Activated CD4-positive, alpha-beta T cell treated with anti-CD3 and anti-CD28 coated beads, Interleukin-2, amount 50 U/mL, for 1 hour (primary cell): Measurements from ENCODE around the gene METTL23.
"Not testable (repeated sequence)": the region's sequence is repeated elsewhere in the genome, so short reads cannot be mapped to it uniquely, and the experiment has no call there.

ENCODE experiments used
- DNase-seq: peaks from one replicate; pipeline ENCODE4 v3.0.0-alpha.2; 2020

The METTL23 gene

GRCh38 chr17:76714336-76714735 lies 12.3 kb upstream of the METTL23 start:
- no peak for DNase-seq

GRCh38 chr17:76714822-76715495 lies 11.7 kb upstream of the METTL23 start:
- peak; percentile 82 for DNase-seq

- no peak for DNase-seq
Observed at GRCh38 chr17:76715496-76715830, 11.2 kb upstream of the METTL23 start.

- DNase-seq: no peak
Observed at GRCh38 chr17:76716146-76716838, 10.3 kb upstream of the METTL23 start.

- no peak for DNase-seq
Observed at GRCh38 chr17:76716839-76717215, 9.8 kb upstream of the METTL23 start.

GRCh38 chr17:76718516-76718915 lies 8.1 kb upstream of the METTL23 start:
- DNase-seq: no peak

- no peak for DNase-seq
Observed at GRCh38 chr17:76720211-76720610, 6.4 kb upstream of the METTL23 start.

GRCh38 chr17:76720941-76721340 lies 5.7 kb upstream of the METTL23 start:
- DNase-seq: no peak

GRCh38 chr17:76721463-76721862 lies 5.2 kb upstream of the METTL23 start:
- DNase-seq: no peak

GRCh38 chr17:76722279-76722678 lies 4.4 kb upstream of the METTL23 start:
- no peak for DNase-seq

- DNase-seq: not testable (repeated sequence)
Observed at GRCh38 chr17:76722977-76723376, 3.7 kb upstream of the METTL23 start.

GRCh38 chr17:76723812-76724211 lies 2.8 kb upstream of the METTL23 start:
- DNase-seq: no peak

GRCh38 chr17:76725580-76726230 lies 934 bp upstream of the METTL23 start:
- peak; percentile 59 for DNase-seq

GRCh38 chr17:76726231-76726775 lies 336 bp upstream of the METTL23 start, which contains the start of gene JMJD6:
Gene JMJD6 (minus strand): TSS chr17:76726606. CDS start chr17:76726475, 131 bp downstream.
- DNase-seq: peak; percentile 91

GRCh38 chr17:76727745-76728456 lies 1.3 kb downstream of the METTL23 start:
- no peak for DNase-seq

GRCh38 chr17:76731800-76732733 lies 5.4 kb downstream of the METTL23 start:
- DNase-seq: not testable (repeated sequence)

- DNase-seq: no peak
Observed at GRCh38 chr17:76732734-76733617, 6.3 kb downstream of the METTL23 start.

- no peak for DNase-seq
Observed at GRCh38 chr17:76733618-76733957, 6.9 kb downstream of the METTL23 start.

- no peak for DNase-seq
Observed at GRCh38 chr17:76734080-76734840, 7.6 kb downstream of the METTL23 start.

- DNase-seq: no peak
Observed at GRCh38 chr17:76735006-76735405, 8.4 kb downstream of the METTL23 start.
